ENCODE measurements around the gene COG5.

The COG5 gene

GRCh38 chr7:107186240-107186639 is 377.5 kb downstream of the COG5 start:
- no peak for TF ChIP-seq CTCF (IDR thresholded peaks at IDR 0.05; ENCODE audit: extremely low read depth, insufficient read depth, missing control alignments)
- no peak for DNase-seq (ENCODE audit: low spot score)
- in situ Hi-C loops (cut with MboI; ENCODE audit: low pct_unique_long_range_greater_than_20kb, low sequenced_read_pairs, unreplicated experiment), result loop anchor here (25.0 kb wide), 1 partner anchor 551 kb away; the partner anchor contains the start of gene CBLL1

- in situ Hi-C loops (cut with MboI; ENCODE audit: low pct_unique_long_range_greater_than_20kb, low sequenced_read_pairs, unreplicated experiment), result loop anchor here (25.0 kb wide), 1 partner anchor 552 kb away; the partner anchor contains the start of gene CBLL1
- no peak for DNase-seq (ENCODE audit: low spot score)
- no peak for TF ChIP-seq CTCF (IDR thresholded peaks at IDR 0.05; ENCODE audit: extremely low read depth, insufficient read depth, missing control alignments)
Observed at GRCh38 chr7:107185716-107186115, 378.0 kb downstream of the COG5 start.

- TF ChIP-seq CTCF (IDR thresholded peaks at IDR 0.05; ENCODE audit: extremely low read depth, insufficient read depth, missing control alignments), result no peak
- in situ Hi-C loops (cut with MboI; ENCODE audit: low pct_unique_long_range_greater_than_20kb, low sequenced_read_pairs, unreplicated experiment), result loop anchor here (25.0 kb wide), 1 partner anchor 556 kb away; the partner anchor contains the start of gene CBLL1
- no peak for DNase-seq (ENCODE audit: low spot score)
Observed at GRCh38 chr7:107181172-107181571, 382.5 kb downstream of the COG5 start.

- no peak for DNase-seq (ENCODE audit: low spot score)
- TF ChIP-seq CTCF (IDR thresholded peaks at IDR 0.05; ENCODE audit: extremely low read depth, insufficient read depth, missing control alignments), result no peak
- in situ Hi-C loops (cut with MboI; ENCODE audit: low pct_unique_long_range_greater_than_20kb, low sequenced_read_pairs, unreplicated experiment), result loop anchor here (25.0 kb wide), 1 partner anchor 557 kb away; the partner anchor contains the start of gene CBLL1
Observed at GRCh38 chr7:107180378-107180777, 383.3 kb downstream of the COG5 start.

GRCh38 chr7:107179326-107180164 is 384.2 kb downstream of the COG5 start:
- in situ Hi-C loops (cut with MboI; ENCODE audit: low pct_unique_long_range_greater_than_20kb, low sequenced_read_pairs, unreplicated experiment), result loop anchor here (25.0 kb wide), 1 partner anchor 558 kb away; the partner anchor contains the start of gene CBLL1
- DNase-seq (ENCODE audit: low spot score), result no peak
- TF ChIP-seq CTCF (IDR thresholded peaks at IDR 0.05; ENCODE audit: extremely low read depth, insufficient read depth, missing control alignments), result no peak

- peak; percentile 51 for DNase-seq (ENCODE audit: low spot score)
- TF ChIP-seq CTCF (IDR thresholded peaks at IDR 0.05; ENCODE audit: extremely low read depth, insufficient read depth, missing control alignments), result no peak
- in situ Hi-C loops (cut with MboI; ENCODE audit: low pct_unique_long_range_greater_than_20kb, low sequenced_read_pairs, unreplicated experiment), result no loop called here
Observed at GRCh38 chr7:107173691-107174406, 389.9 kb downstream of the COG5 start.

All from GM13977 (cell line).